NCI-H2081 treated with DMSO at 0.1 percent for 48 hours (cell line): ENCODE data around the gene DDX31.
"Not testable (repeated sequence)": the region's sequence is repeated elsewhere in the genome, so short reads cannot be mapped to it uniquely, and the experiment has no call there.

Experiments
- DNase-seq: peaks from one replicate; lab custom pipeline; 2025; lab: John Stamatoyannopoulos, UW

Gene DDX31

DNA sequence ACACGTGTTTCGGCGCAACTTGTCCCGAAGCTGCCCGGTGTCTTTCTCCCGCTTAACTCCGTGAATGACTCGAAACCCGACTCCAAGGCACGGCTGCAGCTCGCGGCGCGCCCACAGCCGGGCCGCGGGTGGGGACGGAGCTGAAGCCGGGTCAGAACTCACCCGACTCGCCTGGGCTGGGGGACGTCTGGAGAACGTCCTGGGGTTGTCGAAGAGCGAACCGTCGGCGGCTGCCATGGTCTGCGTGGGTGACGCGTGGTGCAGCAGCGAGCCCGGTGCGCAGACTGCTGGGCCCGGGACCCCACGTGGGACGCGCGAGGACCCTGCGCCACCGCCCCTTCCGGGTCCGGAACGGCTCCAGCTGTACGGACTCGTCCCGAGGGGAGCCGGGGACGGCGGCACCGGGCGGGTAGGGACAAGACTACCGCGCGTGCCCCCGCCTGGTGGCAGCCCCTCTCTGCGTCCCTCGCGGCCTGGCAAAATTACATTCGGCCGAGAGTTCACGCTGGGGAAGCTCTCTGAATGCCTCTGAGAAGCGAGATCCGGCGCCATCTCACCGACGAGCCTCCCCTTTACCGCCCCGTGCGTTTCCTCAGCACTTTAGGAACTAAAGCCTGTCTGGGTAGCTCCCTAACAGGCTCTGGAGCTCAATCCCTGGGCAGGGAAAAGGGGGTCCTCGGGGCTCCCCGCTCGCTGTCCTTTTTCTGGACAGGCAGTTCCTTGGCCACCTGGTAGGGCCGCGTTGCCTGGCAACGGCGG lies at the start of gene DDX31:
Gene DDX31 (minus strand): TSS at position 286 of the 759 bp plus-strand sequence. CDS start 49 bp downstream, at position 237.
- DNase-seq, result no peak

DNA sequence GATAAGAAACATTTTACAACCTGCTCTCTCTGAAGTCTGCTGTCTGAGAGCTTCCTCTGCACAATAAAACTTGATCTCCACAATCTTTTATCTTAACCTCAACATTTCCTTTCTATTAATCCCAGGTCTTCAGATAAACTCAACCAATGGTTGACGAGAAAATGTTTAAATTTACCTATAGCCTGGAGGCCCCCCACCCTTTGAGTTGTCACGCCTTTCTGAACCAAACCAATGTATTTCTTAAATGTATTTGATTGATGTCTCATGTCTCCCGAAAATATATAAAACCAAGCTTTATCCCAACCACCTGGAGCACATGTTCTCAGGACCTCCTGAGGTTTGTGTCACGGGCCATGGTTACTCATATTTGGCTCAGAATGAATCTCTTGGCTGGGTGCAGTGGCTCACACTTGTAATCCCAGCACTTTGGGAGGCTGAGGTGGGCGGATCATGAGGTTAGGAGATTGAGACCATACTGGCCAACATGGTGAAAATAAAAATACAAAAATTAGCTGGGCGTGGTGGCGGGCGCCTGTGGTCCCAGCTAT lies 48.7 kb upstream of the DDX31 start:
- DNase-seq, result not testable (repeated sequence)

DNA sequence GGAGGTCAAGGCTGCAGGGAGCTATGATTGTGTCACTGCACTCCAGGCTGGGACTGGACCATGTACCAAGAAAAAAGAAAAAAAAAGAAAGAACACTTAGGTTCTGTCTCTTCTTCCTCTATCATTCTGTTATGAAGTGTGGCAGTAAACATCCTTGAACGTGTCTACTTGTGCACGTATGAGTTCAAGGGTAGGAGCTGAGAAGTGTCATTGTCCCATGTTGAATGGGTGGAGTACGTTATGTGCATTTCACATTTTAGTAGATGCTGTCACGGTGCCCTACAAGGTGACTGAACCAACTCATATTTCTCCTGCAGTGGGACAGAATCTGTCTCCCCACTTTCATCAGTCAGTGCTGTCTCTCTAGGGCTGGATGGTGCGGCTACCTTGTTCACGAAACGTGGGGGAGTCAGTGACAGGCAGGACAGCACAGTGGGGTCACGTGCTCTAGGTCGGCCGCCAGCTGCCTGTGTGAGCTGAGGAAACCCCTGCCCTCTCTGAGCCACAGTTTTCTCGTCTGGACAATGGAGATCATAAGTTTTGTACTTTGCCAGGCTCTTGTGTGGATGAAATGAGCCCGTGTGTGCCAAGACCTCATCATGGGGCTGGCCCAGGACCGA lies 47.7 kb upstream of the DDX31 start:
- DNase-seq, result no peak

DNA sequence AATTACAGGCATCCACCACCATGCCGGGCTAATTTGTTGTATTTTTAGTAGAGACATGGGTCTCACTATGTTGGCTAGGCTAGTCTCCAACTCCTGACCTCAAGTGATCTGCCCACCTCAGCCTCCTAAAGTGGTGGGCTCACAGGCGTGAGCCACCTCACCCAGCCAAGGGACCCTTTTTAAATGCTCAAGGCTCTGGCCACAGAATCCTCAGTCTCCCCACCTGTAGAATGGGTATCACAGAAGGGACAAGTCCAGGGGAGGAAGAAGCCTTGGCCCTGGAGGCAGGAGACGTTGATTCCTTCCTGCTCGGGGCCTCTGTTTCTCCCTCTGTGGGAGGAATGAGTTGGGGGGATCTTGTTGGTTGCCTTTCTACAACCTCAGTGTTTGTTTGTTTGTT lies 46.2 kb upstream of the DDX31 start:
- DNase-seq, result no peak

DNA sequence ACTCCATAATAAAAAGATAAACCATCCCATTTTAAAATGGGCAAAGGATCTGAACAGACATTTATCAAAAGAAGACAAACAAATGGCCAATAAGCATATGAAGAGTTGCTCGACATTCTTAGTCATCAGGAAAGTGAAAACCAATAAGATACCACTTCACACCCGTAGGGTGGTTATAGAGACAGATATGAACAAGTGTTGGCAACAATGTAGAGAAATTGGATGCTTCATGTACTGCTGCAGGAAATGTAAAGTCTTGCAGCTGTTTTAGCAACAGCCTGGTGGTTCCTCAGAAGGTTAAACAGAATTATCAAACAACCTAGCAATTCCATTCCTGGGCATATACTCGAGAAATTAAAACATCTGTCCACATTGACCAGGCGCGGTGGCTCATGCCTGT lies 43.0 kb upstream of the DDX31 start:
- no peak for DNase-seq

- no peak for DNase-seq
These were observed 42.1 kb upstream of the DDX31 start for GRCh38 chr9:132711846-132712245.

- DNase-seq, result not testable (repeated sequence)
These were observed 41.4 kb upstream of the DDX31 start for GRCh38 chr9:132711152-132711551.

- no peak for DNase-seq
These were observed 40.5 kb upstream of the DDX31 start for GRCh38 chr9:132710333-132710732.

DNA sequence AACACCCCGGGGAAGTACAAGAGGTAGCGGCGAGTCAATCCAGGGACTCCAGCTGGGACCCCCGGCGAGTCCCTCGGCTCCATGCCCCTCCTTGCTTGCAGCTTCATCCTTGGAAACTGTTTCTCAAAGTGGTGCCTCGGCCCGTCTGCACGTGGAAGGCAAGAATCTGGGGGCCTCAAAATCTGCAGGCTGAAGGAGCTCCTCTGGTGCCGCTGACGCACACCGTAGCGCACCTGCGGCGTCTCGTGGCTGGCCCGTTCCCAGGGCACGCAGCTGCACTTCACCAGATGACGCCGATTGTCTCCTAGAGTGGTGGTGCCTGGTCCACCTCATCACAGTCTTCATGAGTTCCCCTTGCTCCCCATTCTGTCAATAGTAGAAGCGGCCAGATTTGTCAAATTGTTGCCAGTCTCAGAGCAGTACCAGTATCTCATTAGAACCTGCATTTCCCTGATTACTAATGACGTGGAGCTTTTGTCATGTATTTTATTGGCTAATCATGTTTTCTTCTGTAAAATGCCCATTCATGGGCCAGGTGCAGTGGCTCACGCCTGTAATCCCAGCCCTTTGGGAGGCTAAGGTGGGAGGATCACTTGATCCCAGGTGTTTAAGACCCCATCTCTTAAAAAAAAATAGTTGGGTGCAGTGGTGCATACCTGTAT lies 39.1 kb upstream of the DDX31 start:
- no peak for DNase-seq

DNA sequence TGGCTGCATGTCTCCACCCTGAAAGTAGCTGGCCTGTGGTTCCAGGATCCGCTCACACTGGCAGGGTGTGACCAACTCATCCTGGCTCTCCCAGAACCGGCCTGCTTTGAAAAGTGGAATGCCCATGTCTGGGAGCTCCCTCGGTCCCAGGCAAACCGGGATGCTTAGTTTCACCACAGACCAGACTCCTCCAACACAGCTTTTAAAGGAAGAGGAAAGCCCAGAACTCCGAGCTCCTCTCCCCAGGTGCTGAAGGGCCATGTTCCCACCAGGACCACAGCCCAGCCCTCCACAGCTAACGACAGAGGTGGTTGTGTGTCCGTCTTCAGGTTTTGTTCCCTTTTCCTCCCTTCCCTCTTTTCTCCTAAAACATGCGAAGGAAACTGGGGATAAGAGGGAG lies 38.5 kb upstream of the DDX31 start:
- DNase-seq, result no peak

DNA sequence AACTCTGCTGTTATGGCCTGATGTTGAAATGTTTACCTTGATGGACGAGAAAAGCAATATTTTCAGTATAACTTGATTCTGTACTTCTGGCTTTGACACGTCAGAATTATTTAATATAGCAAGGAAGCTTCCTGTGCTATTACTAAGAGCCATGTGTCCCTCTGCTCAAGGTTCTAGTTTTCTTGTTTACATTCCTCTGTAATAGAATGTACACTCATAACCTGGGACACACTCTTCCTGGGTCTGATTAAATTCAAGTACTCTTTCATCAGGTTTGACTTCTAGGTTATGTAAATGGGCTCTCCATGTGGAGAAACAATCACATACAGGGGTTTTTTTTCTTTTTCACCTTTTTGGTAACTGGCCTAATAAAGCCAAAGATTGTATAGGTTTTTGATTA lies 33.6 kb upstream of the DDX31 start:
- no peak for DNase-seq

DNA sequence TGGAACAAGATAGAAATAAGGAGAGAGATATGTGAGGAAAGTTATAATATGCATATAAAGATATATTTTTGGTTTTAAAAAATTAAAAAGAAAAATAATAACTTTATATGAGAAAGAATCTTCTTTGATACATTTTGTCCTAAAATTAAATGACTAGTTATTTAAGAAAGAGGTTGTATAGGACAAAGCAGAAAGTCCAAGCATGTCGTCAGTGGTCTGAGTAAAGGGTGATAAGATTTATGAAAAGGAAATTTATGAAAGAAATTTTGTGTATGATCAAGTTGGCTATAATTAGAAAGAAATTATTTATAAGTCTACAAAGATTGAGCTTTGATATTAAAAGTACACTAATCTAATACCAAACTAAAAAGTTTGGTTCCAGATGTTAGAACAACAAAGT lies 32.5 kb upstream of the DDX31 start:
- DNase-seq, result no peak

DNA sequence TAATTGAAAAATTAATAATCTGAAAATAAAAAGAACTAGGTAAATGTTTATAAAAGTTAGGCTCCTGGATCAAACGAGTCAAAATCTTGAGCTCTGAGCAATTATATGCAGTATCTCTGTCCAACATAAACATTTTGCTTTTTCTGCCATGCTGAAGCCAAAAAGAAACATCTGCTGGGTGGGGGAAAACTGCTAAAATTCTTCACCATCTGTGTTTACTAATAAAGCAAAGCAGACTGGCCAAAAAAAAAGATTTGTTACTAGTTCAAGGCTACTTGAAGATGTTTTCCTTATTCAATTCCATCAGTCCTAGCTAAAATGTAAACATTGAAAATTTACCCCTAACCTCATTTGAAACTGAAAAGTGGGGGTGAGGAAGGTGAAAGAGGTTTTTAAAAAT lies 30.2 kb upstream of the DDX31 start:
- no peak for DNase-seq

- DNase-seq, result no peak
These were observed 29.2 kb upstream of the DDX31 start for GRCh38 chr9:132698989-132699388.

GRCh38 chr9:132697230-132697629 lies 27.4 kb upstream of the DDX31 start:
- no peak for DNase-seq

GRCh38 chr9:132694144-132694543 lies 24.4 kb upstream of the DDX31 start:
- DNase-seq, result no peak

DNA sequence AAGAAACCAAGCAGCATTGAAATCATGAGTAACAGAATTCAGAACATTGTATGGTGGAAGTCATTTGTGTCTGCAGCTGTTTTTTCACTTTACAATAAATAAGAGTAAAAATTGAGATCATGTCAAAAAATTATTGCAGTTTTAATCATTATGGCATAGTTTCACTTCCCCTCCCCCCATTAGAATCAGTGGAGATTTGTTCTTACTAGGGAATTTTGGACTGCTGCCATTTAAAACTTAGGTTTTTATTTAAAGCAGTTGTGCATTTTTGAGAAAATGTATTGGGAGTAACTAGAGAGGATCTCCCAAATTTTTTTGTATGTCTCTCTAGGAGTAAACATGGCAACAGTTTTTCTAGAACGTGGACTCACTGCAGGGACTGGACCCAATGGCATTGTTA lies 20.9 kb upstream of the DDX31 start:
- DNase-seq, result no peak

DNA sequence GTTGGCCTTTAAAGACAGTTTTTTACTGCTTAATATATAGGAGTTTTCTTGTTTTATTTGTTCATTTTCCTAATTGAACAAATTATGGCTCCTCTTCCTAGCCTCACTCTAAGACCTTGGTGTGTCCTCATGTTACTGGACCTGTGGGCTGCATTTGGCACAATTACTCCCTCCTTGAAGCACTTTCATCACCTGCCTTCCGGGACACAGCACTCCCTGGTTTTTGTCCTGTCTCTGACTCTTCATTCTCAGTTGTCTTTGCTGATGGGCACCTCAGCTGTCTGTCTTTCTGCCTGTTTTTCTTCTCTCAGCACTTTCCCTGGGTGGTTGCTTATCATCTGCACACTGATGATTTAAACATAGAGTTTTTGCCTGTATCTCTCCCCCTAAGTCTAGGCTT lies 14.1 kb upstream of the DDX31 start:
- DNase-seq, result no peak

GRCh38 chr9:132681561-132681960 lies 11.8 kb upstream of the DDX31 start:
- DNase-seq, result no peak

DNA sequence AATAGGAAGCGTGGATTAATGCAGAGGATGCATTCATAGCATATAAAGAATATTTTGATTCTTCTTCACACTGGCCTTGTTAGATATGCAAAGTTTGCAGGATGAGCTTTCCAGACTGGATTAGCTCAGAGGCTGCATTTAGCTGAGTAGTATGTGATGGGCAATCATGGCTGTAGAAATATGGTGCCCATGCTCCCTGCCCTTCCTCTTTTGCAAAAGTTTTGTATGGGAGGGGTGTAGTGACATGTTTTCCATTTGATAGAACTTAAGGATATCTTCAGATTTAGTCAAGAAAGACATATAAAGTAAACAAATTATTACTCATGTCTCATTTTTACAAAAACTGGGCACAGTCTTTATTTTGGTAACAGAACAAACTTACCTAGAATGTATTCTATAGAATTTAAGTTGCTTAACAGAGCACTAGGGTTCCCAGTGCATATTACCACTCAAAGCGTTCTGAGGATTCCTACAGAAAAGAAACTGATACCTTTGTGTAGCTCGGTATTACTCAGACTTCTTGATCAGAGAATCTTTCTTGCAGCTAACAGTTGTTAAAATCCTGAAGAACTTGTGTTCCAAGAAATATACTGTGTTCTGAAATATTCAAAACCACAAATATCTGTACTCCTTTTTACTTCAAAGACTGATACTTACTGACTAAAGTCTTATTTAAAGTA lies 10.3 kb upstream of the DDX31 start:
- no peak for DNase-seq

DNA sequence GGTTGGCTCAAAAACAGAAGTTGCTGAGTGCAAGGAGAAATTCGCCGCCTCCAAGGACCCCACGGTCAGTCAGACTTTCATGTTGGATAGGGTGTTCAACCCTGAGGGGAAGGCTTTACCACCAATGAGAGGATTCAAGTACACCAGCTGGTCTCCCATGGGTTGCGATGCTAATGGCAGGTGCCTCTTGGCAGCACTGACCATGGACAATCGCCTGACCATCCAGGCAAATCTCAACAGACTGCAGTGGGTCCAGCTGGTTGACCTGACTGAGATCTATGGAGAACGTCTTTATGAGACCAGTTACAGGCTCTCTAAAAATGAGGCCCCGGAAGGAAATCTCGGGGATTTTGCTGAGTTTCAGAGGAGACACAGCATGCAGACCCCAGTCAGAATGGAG lies 8.2 kb upstream of the DDX31 start:
- DNase-seq, result no peak

DNA sequence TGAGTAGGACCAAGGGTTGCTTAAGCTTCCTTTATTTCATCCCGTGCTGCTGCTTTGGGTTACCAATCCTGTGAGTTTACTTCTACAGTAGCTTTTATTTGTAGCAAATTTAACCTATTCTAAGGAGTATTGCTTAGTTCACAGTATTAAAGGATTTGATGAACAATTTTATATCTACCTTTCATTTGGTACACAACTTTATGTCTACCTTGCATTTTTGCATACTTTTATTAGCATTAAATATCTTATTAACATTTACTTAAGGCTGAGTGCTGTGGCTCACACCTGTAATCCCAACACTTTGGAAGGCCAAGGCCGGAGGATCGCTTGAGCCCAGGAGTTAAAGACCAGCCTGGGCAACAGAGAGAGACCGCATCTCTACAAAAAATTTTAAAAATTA lies 4.7 kb upstream of the DDX31 start:
- no peak for DNase-seq
